GM23338 (cell line): Measurements from ENCODE around the gene PDIA6.

ENCODE experiments used
- CREB1 ChIP-seq: fragments of 250-450 bp; sonication (Bioruptor Pico); IDR thresholded peaks from 2 replicates; pipeline ENCODE4 v1.5.0; 2020; ENCODE audit warnings: low read depth, mild to moderate bottlenecking, moderate library complexity
- CTCF ChIP-seq, 2 experiments: fragments of 200-600 bp in 1 of 2; sonication (generic) in 1 of 2; conservative IDR thresholded peaks; 2 replicates each; pipeline versions ENCODE4 v1.5.1 to v1.6.1; 2016 to 2017; ENCODE audit warnings: antibody characterized with exemption in 2 of 2, low read depth in 2 of 2, mild to moderate bottlenecking in 2 of 2, moderate library complexity in 1 of 2
- EZH2 ChIP-seq: fragments of 200-600 bp; sonication (generic); IDR thresholded peaks from one replicate; pipeline ENCODE4 v1.8.0; 2017; ENCODE audit warnings: antibody characterized with exemption, mild to moderate bottlenecking, low read depth; ENCODE audit not compliant: unreplicated experiment
- EZH2phosphoT487 ChIP-seq: fragments of 200-600 bp; sonication (generic); IDR thresholded peaks from one replicate; pipeline ENCODE4 v1.8.1; 2018; ENCODE audit warnings: antibody characterized with exemption; ENCODE audit not compliant: unreplicated experiment
- JUNB ChIP-seq: IDR thresholded peaks from one replicate; pipeline ENCODE4 v1.6.1; 2016; ENCODE audit warnings: antibody characterized with exemption; ENCODE audit not compliant: unreplicated experiment
- POLR2AphosphoS5 ChIP-seq: IDR thresholded peaks from 2 replicates; pipeline ENCODE4 v1.6.1; 2016; ENCODE audit warnings: antibody characterized with exemption, low read depth
- REST ChIP-seq: IDR thresholded peaks from one replicate; pipeline ENCODE4 v1.6.1; 2018; ENCODE audit warnings: antibody characterized with exemption; ENCODE audit not compliant: unreplicated experiment
- STAT1 ChIP-seq: IDR thresholded peaks from one replicate; pipeline ENCODE4 v1.6.1; 2016; ENCODE audit warnings: antibody characterized with exemption; ENCODE audit not compliant: unreplicated experiment
- ZNF114 ChIP-seq: fragments of 250-450 bp; sonication (Bioruptor Pico); IDR thresholded peaks from 2 replicates; pipeline ENCODE4 v1.5.0; 2020; ENCODE audit warnings: mild to moderate bottlenecking, moderate library complexity
- ZNF462 ChIP-seq: fragments of 250-450 bp; sonication (Bioruptor Pico); IDR thresholded peaks from 2 replicates; pipeline ENCODE4 v1.5.0; 2020; ENCODE audit warnings: mild to moderate bottlenecking, moderate library complexity

- TF ChIP-seq CTCF (conservative IDR thresholded peaks at IDR 0.05; ENCODE audit: low read depth in 2 of 2), result no peak
- TF ChIP-seq EZH2, result no peak
- TF ChIP-seq EZH2phosphoT487, result no peak
- TF ChIP-seq CREB1 (CRISPR knock-in tag), result no peak
- TF ChIP-seq STAT1, result no peak
- TF ChIP-seq ZNF114 (CRISPR knock-in tag), result no peak
- no peak for TF ChIP-seq REST
- no peak for TF ChIP-seq POLR2AphosphoS5
- no peak for TF ChIP-seq ZNF462
- TF ChIP-seq JUNB, result no peak
These were observed 32.1 kb downstream of the PDIA6 start for GRCh38 chr2:10780491-10780820.
